ENCODE measurements around the gene CCSER2.
"Not testable (repeated sequence)": the region's sequence is repeated elsewhere in the genome, so short reads cannot be mapped to it uniquely, and the experiment has no call there.

DNA sequence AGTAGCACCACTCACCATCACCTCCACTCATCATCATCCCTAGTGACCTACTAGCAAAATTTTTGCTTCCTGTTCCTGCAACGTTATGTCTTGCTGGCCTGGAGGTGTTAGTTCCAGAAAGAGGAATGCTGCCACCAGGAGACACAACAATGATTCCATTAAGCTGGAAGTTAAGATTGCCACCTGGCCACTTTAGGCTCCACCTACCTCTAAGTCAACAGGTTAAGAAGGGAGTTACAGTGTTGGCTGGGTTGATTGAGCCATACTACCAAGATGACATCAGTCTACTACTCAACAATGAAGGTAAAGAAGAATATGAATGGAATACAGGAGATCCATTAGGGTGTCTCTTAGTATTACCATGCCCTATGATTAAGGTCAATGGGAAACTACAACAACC lies 4.8 kb upstream of the CCSER2 start:
- TF ChIP-seq POLR2A, CTCF, POLR2AphosphoS5 (IDR thresholded peaks at IDR 0.05): not testable (repeated sequence)

Measured in breast epithelium (tissue), 3 donors.